ENCODE measurements around the gene CIDEB.

CIDEB gene

DNA sequence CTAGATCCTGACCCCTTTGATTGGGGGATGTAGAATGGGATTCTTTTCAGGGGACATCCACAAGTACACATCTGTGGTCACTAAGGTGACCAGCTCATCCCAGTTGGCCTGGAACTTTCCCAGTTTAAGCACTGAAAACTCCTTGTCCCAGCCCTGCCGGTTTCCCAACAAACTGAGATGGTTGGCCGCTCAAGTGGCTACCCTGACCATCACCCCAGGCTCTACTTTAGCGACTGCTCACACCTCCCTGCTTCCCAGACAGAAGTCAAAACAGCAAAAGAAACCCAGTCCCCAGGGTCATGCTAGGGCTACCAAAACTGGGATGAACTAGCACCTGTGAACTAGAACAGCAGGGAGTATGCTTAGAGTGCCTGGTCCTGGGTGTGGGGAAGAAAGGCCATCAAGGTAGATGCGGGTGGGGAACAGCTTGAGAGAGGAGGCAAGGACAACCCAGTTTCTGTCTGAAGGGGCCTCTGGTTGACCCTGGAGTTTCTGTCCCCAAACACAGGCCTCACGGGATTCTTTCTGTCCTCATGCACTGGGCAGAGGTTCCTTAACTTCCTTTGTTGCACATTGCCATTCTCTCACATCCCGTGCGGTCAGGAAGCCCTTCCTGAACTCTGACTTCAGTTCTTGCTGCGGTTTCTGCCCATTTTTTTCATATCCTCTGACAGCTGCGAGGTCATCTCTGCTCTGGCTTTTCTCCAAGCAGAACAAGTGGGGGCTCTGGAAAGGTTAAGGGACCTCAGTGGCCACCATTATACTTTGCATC, 5.1 kb upstream of the CIDEB start:
- no peak for DNase-seq

- no peak for DNase-seq
Measured at GRCh38 chr14:24311837-24312615, 4.2 kb upstream of the CIDEB start.

DNA sequence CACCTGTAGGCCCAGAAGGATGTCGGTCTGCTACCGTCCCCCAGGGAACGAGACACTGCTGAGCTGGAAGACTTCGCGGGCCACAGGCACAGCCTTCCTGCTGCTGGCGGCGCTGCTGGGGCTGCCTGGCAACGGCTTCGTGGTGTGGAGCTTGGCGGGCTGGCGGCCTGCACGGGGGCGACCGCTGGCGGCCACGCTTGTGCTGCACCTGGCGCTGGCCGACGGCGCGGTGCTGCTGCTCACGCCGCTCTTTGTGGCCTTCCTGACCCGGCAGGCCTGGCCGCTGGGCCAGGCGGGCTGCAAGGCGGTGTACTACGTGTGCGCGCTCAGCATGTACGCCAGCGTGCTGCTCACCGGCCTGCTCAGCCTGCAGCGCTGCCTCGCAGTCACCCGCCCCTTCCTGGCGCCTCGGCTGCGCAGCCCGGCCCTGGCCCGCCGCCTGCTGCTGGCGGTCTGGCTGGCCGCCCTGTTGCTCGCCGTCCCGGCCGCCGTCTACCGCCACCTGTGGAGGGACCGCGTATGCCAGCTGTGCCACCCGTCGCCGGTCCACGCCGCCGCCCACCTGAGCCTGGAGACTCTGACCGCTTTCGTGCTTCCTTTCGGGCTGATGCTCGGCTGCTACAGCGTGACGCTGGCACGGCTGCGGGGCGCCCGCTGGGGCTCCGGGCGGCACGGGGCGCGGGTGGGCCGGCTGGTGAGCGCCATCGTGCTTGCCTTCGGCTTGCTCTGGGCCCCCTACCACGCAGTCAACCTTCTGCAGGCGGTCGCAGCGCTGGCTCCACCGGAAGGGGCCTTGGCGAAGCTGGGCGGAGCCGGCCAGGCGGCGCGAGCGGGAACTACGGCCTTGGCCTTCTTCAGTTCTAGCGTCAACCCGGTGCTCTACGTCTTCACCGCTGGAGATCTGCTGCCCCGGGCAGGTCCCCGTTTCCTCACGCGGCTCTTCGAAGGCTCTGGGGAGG, 3.1 kb upstream of the CIDEB start, which contains the start of gene LTB4R:
Gene LTB4R (plus strand): TSS at position 857 of the 959 bp plus-strand sequence. CDS start 4,150 bp downstream, outside the sequence.
- DNase-seq: no peak

DNA sequence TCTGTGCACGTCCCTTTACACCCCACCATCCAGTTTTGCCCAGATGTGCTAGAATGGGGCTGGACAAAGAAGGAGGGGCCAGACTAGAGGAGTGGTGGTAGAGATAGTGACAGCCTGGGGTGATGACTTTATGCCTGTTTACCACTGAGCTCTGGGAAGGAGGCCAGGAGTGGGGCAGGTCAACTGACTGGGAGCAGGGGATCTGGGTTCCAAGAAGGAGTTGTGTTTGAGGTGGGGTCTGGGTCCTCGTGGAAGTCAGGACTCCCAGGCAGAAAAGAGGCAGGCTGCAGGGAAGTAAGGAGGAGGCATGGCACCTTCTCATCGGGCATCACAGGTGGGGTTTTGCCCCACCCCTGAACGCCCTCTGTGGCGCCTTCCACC, 2.5 kb upstream of the CIDEB start:
- no peak for DNase-seq

GRCh38 chr14:24309538-24310264, 1.9 kb upstream of the CIDEB start, which contains the start of gene LTB4R2:
Gene LTB4R2 (plus strand): TSS chr14:24310140. CDS start chr14:24310665, 525 bp downstream.
- no peak for DNase-seq

- no peak for DNase-seq
Measured at GRCh38 chr14:24308342-24309124, 756 bp upstream of the CIDEB start.

DNA sequence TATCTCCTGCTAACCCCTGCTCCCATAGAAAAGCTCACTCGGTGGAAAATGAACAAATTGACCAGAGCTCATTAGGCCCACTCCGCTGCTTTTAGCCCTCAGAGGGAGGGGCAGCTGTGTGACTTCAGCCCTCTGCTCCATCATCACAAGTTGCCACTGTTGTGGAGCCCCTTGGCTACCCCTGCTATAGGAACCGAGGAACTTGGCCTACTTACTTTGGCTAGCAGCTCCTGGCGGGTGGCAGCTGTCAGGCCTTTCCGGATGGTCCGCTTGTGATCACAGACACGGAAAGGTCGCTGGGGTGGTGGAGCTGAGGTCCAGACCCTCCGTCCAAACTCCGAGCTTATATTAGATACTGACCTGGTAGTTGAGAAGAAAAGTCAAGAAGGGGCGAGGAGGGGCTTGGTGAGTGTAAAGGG, 612 bp downstream of the CIDEB start:
- DNase-seq: no peak

DNA sequence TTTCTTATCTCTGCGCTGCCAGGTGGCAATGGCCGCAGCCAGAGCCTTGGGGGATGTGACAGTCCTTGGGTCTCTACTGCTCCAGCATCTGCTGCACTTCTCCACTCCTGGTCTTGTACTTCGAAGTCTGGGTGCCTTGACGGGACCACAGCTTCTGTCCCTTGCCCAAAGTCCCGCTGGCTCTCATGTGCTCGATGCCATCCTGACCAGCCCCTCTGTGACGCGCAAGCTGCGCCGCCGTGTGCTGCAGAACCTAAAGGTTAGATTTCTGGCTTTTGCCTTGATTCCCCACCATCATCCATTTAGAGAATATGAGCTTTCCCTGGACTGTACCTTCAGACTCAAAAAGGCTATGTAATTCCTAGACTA, 3.8 kb downstream of the CIDEB start:
- DNase-seq: no peak

GRCh38 chr14:24300326-24300980, 7.3 kb downstream of the CIDEB start:
- no peak for DNase-seq

DNA sequence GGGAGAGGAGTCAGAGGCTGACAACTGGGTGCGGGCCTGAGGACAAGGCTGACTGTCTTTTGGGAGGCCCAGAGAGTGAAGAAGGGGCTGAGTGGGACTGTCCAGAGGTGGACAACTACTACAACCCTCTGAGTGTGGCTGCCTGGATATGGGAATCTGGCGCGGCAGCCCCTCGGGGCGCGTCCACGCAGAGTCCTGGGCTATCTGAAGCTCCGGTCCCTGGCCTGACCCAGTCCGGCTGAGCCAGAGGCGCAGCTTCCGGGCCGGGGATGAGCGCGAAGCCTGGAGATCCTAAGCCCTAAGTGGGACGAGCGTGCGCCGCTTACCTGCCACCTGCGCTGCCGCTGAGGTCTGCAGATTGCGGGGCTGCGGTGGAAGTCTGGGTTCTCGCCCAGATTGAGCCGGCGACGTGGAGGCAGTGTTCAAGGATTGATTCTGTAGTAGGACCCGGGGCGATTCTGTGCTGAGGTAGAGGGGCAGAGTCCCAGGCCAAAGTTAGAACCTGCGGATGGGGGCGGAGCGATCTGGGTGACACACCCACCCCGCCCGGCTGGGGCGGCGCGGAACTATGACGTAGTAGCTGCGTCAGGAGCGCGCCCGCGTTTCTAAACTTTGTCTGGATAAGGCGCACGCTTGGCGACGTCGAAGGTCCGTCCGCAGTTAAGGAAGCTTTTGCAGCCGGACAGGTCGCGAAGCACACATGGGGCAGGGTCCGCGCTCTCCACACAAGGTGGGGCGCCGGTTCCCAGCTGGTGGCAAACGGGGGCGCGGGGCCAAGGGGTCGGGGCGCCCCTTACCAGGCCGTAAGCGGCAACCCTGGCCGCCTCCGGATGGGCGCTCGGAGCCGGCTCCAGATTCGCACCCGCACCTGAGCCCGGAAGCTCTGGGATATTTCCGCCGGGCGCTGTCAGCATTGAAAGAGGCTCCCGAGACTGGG, 8.3 kb downstream of the CIDEB start, which contains the start of the genes DHRS1 and NOP9:
Gene DHRS1 (minus strand): TSS at position 526 of the 937 bp plus-strand sequence. CDS start 674 bp downstream, outside the sequence.
Gene NOP9 (plus strand): TSS at position 596 of the 937 bp plus-strand sequence. CDS start 105 bp downstream, at position 701.
- DNase-seq: peak; percentile 82 to 84

DNA sequence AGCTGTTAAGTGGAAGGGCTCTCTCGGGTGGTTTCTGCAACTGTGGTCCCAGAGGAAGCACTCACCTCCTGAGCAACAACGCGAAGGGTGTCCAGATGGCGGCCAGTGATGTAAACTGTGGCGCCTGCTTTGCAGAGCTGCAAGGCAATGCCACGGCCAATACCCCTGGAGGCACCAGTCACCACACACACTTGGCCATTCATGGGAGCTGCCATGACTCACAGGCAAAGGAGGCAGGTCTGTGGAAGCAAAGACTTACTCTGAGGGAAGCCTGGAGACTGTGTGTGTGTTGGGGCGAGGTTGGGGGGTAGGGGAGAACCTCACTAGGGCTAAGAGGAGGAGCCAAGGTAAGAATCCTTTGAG, 8.9 kb downstream of the CIDEB start:
- DNase-seq: no peak

DNA sequence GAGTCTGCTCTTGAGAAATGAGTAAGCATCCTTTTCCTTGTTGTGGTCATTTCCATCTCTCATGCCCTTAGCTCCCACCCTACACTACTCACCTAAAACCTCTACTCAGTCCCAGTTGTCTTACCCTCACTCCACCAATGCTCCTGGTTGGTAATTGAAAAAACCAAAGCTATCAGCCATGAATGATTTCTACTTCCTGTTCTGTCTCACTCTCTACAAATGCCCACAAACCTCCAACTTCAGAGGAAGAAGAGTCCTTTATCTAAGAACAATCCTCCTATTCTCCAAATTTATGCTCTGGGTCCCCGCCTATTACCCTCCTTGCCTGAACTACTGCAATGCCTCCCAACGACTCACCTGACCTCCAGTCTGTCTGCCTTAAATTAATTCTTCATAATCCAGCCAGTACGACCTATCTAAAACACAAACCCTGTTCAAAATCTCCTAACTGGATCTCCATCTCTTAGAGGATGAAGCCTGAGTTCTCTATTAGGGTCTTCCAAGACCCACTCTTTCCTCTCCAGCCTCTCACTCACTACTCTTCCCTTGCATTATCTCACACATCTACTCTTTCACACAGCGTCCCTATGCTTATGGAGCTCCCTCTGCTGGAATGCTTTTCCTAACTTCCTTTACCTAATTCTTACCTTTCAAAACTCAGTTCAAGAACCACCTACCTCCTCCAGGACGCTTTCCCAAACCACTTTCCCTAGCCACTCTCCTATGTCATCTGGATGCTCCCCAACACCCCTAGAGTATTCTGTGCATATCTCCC, 10.4 kb downstream of the CIDEB start:
- DNase-seq: peak; percentile 13 to 42

GRCh38 chr14:24296341-24297157, 11.2 kb downstream of the CIDEB start:
- peak; percentile 62 to 70 for DNase-seq

DNA sequence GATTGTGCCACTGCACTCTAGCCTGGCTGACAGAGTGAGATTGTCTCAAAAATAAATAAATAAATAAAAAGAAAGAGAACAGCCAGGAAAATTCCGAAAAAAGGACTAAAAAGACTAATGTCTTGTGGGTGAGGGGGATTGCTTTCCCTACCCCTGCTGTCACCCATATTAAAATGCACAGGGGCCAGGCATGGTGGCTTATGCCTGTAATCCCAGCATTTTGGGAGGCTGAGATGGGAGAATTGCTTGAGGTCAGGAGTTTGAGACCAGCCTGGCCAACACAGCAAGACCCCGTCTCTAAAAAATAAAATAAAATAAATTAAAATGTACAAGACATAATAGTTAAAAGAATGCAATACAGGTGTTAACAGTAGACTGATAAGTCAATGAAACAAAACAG, 14.3 kb downstream of the CIDEB start:
- DNase-seq: no peak

GRCh38 chr14:24292118-24292807, 15.5 kb downstream of the CIDEB start:
- no peak for DNase-seq

- DNase-seq: no peak
Measured at GRCh38 chr14:24291446-24292117, 16.2 kb downstream of the CIDEB start.
